Stomach (tissue), 4 donors: ENCODE data around the gene NCOA5.

ENCODE experiments used
- EP300 ChIP-seq: sonication (generic); formaldehyde crosslinking; IDR thresholded peaks from one replicate; pipeline ENCODE4 v1.6.1; 2017; ENCODE audit warnings: antibody characterized with exemption
- POLR2A ChIP-seq, 4 donors: fragments of 450-650 bp; IDR thresholded peaks; one replicate each; pipeline ENCODE4 v1.6.1; 2016; ENCODE audit warnings: antibody characterized with exemption in 4 of 4, control low read depth in 2 of 4, mild to moderate bottlenecking in 1 of 4, moderate library complexity in 1 of 4
- TF ChIP-seq, protein P1 (sequence below), 7 experiments: fragments of 450-650 bp in 4 of 7; fragments of 200-600 bp in 3 of 7; sonication (generic) in 3 of 7; IDR thresholded peaks; one replicate each; pipeline ENCODE4 v1.5.1; 2016 to 2019; ENCODE audit warnings: antibody characterized with exemption in 7 of 7, control low read depth in 2 of 7, mild to moderate bottlenecking in 1 of 7

- TF ChIP-seq EP300 = no peak
- TF ChIP-seq, protein P1, sequence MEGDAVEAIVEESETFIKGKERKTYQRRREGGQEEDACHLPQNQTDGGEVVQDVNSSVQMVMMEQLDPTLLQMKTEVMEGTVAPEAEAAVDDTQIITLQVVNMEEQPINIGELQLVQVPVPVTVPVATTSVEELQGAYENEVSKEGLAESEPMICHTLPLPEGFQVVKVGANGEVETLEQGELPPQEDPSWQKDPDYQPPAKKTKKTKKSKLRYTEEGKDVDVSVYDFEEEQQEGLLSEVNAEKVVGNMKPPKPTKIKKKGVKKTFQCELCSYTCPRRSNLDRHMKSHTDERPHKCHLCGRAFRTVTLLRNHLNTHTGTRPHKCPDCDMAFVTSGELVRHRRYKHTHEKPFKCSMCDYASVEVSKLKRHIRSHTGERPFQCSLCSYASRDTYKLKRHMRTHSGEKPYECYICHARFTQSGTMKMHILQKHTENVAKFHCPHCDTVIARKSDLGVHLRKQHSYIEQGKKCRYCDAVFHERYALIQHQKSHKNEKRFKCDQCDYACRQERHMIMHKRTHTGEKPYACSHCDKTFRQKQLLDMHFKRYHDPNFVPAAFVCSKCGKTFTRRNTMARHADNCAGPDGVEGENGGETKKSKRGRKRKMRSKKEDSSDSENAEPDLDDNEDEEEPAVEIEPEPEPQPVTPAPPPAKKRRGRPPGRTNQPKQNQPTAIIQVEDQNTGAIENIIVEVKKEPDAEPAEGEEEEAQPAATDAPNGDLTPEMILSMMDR (IDR thresholded peaks at IDR 0.05) = no peak
- no peak for TF ChIP-seq POLR2A (IDR thresholded peaks at IDR 0.05)
Measured at GRCh38 chr20:46049815-46050214, 39.9 kb downstream of the NCOA5 start.
